Astrocyte (in vitro differentiated cells and primary cell): Measurements from ENCODE around the gene CD82.

Experiments used
- CTCF ChIP-seq: IDR thresholded peaks from 2 replicates; pipeline ENCODE4 v1.5.1; 2011; ENCODE audit warnings: low read depth, mild to moderate bottlenecking, inconsistent platforms, low read length, moderate library complexity; ENCODE audit not compliant: insufficient read depth
- EZH2 ChIP-seq: IDR thresholded peaks from 2 replicates; pipeline ENCODE4 v1.6.1; 2012; ENCODE audit warnings: mild to moderate bottlenecking, low read length, inconsistent platforms; ENCODE audit not compliant: insufficient read depth

DNA sequence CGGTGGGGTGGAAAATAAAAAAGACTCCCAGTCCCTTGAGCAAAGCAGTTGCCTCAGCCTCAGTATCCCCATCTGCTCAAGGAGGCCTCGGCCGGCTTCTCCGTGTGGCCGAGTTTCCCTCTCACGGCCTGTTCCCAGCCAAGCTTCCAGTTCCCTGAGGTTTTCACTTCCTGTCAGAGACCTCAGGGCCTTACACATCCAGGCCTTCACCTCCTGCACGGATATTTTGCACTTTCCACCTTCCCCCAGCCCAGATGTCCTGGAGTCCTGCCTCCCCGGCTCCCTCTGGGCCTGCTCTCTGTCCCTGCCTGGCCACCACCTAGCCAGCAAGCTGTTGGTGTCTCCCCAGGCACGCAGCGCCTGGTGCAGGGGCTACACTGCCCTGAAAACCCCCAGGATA lies 41.1 kb upstream of the CD82 start:
- TF ChIP-seq CTCF (no peak), EZH2 (no peak)
